Femur (tissue), 1 donor: ENCODE results near the gene DENND5A.
"Not testable (repeated sequence)": the region's sequence is repeated elsewhere in the genome, so short reads cannot be mapped to it uniquely, and the experiment has no call there.

ENCODE experiments used
- DNase-seq: peaks from one replicate; pipeline ENCODE4 v3.0.0-alpha.2; 2017

The DENND5A gene

GRCh38 chr11:9137293-9138132, 127.6 kb downstream of the DENND5A start:
- peak; percentile 81 for DNase-seq

- DNase-seq: no peak
These were observed 128.4 kb downstream of the DENND5A start for GRCh38 chr11:9136741-9137140.

DNA sequence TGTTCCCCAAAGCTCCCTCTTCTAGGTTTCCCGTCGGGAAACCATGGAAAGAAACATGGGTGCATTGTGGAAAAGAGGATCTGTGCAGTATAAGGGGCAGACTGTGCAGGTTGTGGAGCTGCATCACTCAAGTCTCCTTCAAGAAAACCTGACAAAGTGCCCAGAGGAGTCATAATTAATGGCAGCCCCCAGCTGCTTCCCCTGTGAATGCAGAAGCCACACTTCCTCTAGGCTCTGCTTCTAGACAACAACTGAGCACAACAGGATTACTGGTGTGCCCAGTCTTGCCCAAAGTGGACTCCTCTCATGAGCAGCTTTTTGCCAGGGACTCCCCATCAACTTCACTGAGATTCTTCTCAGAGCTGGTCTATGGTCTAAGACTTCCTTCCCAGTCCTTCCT, 131.2 kb downstream of the DENND5A start:
- DNase-seq: no peak

- no peak for DNase-seq
These were observed 132.8 kb downstream of the DENND5A start for GRCh38 chr11:9132203-9132878.

DNA sequence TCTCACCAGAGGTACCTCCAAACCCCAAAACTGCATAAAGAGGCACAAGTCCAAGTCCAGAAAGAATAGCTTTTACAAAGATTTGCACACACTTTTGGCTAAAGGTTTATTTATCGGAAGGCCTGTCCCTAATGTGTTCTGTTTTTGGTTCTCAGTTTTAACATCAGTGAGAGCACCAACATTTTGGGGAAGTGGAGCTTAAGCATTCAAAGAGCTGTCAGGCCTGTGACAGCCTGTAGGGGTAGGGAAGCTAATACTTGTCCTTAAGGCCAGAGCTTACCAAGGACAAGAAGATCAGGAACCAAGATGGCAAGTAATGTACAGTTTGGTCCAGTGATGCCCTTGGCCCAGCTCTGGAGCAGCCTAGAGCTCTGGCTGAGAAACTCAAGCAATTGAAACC, 134.9 kb downstream of the DENND5A start:
- DNase-seq: no peak

- DNase-seq: no peak
These were observed 138.5 kb downstream of the DENND5A start for GRCh38 chr11:9126636-9127035.

- DNase-seq: no peak
These were observed 139.8 kb downstream of the DENND5A start for GRCh38 chr11:9125185-9125886.

- DNase-seq: no peak
These were observed 141.4 kb downstream of the DENND5A start for GRCh38 chr11:9123595-9124304.

DNA sequence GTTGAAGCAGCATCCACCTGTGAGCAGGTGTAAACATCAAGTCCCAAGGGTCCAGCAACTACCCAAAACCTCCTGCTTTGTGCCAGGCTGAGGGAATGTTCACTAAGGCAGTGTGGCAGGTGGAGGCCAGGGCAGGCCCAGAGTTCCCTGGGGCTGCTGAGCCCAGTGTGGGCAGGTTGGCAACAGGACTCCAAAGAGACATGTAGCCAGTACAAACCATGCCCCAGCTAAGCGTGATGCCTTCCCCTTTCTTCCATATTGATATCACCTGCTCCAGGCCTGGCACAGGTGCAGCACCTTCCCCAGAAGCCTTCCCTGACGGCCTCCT, 143.7 kb downstream of the DENND5A start:
- no peak for DNase-seq

GRCh38 chr11:9120664-9121468, 144.3 kb downstream of the DENND5A start:
- DNase-seq: no peak

DNA sequence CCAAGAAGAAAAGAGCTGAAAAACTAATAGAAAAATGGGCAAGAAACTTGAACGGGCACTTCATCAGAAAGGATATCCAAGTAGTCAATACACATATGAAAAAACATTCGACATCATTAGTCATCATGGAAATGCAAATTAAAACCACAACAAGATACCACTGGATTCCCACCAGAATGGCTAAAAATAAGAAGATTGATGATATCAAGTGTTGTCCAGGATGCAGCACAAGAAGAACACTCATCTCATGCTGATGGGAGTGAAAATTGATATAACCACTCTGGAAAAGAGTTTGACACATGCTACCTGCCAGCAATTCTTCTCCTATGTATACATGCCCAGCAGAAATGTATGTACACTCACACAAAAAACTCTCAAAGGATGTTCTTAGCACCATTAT, 146.9 kb downstream of the DENND5A start:
- no peak for DNase-seq

GRCh38 chr11:9112075-9112474, 153.1 kb downstream of the DENND5A start:
- DNase-seq: no peak

DNA sequence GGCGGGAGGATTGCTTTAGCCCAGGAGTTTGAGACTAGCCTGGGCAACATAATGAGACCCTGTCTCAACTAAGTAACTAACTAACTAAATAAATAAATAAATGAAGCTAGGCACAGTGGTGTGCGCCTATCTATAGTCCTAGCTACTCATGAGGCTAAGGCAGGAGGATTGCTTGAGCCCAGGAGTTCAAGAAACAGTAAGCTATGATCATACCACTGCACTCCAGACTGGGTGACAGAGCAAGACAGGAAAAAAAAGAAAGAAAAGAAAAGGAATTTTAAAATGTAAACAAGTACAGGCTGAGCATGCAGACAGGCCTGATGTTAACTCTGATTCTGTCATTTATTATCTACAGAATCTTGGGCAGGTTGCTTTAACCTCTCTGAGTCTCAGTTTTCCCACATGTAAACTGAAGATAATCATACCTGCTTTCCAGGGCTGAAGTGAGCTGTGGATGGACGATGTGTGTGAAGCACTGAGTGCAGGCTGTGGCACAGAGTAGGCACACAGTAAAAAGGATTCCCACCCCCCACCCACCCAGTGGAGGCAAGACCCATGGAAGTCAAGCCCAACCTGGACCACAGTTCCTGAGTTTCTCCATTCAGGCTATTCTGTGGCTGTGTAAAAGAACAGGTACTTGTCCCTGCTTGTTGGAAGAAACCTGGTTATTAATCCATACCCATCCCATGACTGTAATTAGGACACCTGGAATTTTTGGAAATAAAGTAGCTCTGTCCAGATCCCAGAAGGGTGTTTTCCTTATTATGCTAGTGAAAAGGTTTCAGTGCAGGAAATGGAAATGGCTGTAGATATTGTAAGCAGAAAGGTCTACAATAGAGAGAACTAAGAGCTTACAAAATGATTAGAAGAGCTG, 155.1 kb downstream of the DENND5A start:
- DNase-seq: no peak

DNA sequence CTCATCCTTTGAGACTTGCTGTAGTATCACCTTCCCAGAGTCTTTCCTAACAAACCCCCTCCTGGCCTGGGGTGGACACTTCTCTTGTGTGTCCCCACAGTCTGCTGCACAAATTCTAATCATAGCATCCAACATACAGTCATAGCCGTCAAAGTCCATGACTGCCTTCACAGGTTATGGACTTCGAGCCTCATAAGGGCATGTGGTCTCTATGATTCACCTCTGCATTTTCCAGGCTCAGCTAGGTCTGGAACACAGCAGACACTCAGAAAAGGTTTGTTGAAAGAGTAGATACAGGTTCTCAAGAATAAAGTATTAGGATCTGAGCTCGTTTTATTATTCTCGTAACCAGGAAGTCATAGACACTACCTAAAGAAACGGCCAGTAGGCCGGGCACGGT, 160.6 kb downstream of the DENND5A start:
- DNase-seq: no peak

DNA sequence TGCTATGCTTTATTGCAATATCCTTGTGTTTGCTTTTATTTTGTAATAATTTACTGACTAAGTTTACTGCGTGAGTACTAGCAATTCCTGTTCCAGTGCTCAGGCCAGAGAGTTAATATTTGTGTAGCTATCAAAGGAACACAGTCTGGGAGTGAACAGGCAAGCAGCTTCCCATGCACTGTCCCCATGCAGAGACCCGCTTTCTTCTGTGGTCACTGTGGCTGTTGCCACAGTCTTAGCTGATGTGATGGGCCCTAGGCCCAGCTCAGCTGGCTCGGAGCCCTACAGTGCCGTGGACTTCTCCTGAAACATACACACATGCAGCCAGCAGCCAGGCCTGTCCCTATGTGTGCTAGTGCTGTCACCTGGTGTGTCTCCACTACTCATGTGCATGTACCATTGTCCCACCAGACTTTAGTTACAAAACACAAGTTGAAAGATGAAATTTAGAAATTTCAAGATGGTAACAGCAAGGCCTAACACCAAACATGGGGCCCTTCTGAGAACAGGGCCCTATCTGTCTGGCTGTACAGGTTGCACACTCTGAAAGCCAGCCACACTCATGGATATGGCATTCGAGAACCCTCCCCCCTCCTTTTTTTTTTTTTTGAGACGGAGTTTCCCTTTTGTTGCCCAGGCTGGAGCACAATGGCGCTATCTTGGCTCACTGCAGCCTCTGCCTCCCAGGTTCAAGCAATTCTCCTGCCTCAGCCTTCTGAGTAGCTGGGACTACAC, 161.4 kb downstream of the DENND5A start:
- no peak for DNase-seq

DNA sequence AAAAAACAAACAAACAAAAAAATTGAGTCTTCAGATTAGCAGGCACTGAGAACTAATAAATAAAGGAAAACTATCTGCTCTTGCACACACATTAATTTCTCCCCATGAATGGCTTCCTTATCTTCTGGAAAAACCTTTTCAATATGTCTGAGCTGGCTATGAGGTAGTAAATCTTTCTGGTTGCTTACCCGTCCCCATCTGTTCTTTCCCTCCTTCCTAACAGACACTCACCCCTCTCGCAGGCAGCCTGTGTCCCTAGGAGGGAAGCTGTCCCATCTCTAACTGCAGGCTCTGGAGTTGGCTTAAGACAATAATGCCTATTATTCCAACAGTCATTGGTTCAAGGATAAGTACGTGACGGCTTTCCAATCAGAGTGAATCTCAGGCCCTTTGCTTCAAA, 165.5 kb downstream of the DENND5A start:
- DNase-seq: no peak

DNA sequence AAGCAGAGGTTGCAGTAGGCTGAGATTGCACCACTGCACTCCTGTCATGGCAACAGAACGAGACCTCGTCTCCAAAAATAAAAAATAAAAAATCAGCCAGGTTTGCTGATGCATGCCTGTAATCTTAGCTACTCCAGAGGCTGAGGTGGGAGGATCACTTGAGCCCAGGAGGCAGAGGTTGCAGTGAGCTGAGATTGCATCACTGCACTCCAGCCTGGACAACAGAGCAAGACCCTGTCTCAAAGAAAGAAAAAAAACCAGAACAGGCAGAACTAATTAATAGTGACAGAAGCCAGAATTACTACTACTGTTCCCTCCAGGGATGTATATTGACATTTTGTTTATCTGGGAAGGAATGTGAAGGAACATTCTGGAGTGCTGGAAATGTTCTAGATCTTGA, 166.7 kb downstream of the DENND5A start:
- DNase-seq: not testable (repeated sequence)

GRCh38 chr11:9097186-9097943, 167.8 kb downstream of the DENND5A start:
- not testable (repeated sequence) for DNase-seq

DNA sequence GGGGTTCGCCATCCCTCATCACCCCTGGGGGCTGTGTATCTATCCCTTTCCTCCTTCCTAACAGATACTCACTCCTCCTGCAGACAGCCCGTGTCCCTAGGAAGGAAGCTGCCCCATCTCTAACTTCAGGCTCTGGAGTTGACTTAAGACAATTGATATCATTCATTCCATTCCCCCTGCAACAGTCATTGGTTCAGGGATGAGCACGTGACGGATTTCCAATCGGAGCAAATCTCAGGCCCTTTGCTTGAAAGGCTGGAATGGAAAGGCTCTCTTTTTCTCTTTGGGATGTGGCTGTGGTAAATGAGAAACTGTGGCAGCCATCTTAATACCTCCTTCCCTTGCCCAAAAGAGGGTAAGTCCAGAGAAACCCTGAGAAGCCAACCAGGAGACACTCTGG, 168.7 kb downstream of the DENND5A start:
- no peak for DNase-seq

DNA sequence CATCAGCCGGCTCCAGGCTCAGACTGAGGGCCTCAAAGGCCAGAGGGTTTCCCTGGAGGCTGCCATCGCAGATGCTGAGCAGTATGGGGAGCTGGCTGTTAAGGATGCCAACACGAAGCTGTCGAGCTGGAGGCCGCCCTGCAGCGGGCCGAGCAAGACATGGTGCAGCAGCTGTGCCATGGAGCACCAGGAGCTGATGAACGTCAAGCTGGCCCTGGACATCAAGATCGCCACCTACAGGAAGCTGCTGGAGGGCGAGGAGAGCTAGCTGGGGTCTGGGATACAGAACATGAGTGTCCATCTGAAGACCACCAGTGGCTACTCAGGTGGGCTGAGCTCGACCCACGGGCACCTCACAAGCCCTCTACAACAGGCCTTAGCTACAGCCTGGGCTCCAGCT, 169.7 kb downstream of the DENND5A start:
- no peak for DNase-seq
